H1 (cell line): Measurements from ENCODE around the gene NELFE.

Experiments used
- CEBPB ChIP-seq: IDR thresholded peaks from 2 replicates; pipeline ENCODE4 v1.6.1; 2012; ENCODE audit warnings: low read depth, low read length
- CHD2 ChIP-seq: IDR thresholded peaks from 2 replicates; pipeline ENCODE4 v1.6.1; 2012; ENCODE audit warnings: low read length, improper control_type of control experiment
- CTCF ChIP-seq, 3 experiments: IDR thresholded peaks; 1 replicate in 2 of 3; 2 replicates in 1 of 3; pipeline versions ENCODE4 v1.5.1 to v1.6.1; 2011; ENCODE audit warnings: low read length in 3 of 3, mild to moderate bottlenecking in 3 of 3, inconsistent platforms in 2 of 3, low read depth in 1 of 3, moderate library complexity in 1 of 3; ENCODE audit not compliant: insufficient read depth in 1 of 3; ENCODE audit errors: control extremely low read depth in 1 of 3
- EP300 ChIP-seq, 2 experiments: IDR thresholded peaks; 1 replicate in 1 of 2; 2 replicates in 1 of 2; pipeline ENCODE4 v1.6.1; 2011 to 2012; ENCODE audit warnings: low read depth in 2 of 2, low read length in 2 of 2, mild to moderate bottlenecking in 2 of 2, borderline replicate concordance in 1 of 2, inconsistent platforms in 1 of 2, moderate library complexity in 1 of 2
- KDM4A ChIP-seq: IDR thresholded peaks from one replicate; pipeline ENCODE4 v1.7.1; 2012; ENCODE audit warnings: low read depth, mild to moderate bottlenecking, moderate library complexity, low read length, inconsistent platforms; ENCODE audit not compliant: severe bottlenecking
- MAX ChIP-seq: IDR thresholded peaks from 2 replicates; pipeline ENCODE4 v1.6.1; 2012; ENCODE audit warnings: inconsistent platforms
- NRF1 ChIP-seq: IDR thresholded peaks from 2 replicates; pipeline ENCODE4 v1.6.1; 2011; ENCODE audit warnings: mild to moderate bottlenecking, low read depth, low read length, improper control_type of control experiment
- POLR2A ChIP-seq, 2 experiments: IDR thresholded peaks; 1 replicate in 1 of 2; 2 replicates in 1 of 2; pipeline ENCODE4 v1.6.1; 2011; ENCODE audit warnings: low read depth in 2 of 2, low read length in 2 of 2, mild to moderate bottlenecking in 2 of 2; ENCODE audit errors: control extremely low read depth in 1 of 2
- RBBP5 ChIP-seq: IDR thresholded peaks from 2 replicates; pipeline ENCODE4 v1.7.1; 2012; ENCODE audit warnings: low read depth, mild to moderate bottlenecking, inconsistent platforms, low read length, moderate library complexity, borderline replicate concordance
- RFX5 ChIP-seq: IDR thresholded peaks from 2 replicates; pipeline ENCODE4 v1.6.1; 2011; ENCODE audit warnings: low read depth, low read length, improper control_type of control experiment, borderline replicate concordance
- SP1 ChIP-seq: IDR thresholded peaks from 2 replicates; pipeline ENCODE4 v1.6.1; 2011; ENCODE audit warnings: low read depth, low read length

- TF ChIP-seq NRF1, result no peak
- TF ChIP-seq CTCF (IDR thresholded peaks at IDR 0.05; ENCODE audit: control extremely low read depth in 1 of 3, insufficient read depth in 1 of 3, low read depth in 1 of 3, low read length in 3 of 3), result no peak
- no peak for TF ChIP-seq EP300 (IDR thresholded peaks at IDR 0.05; ENCODE audit: borderline replicate concordance in 1 of 2, low read depth in 2 of 2, low read length in 2 of 2)
- no peak for TF ChIP-seq MAX
- no peak for TF ChIP-seq CEBPB
- no peak for TF ChIP-seq RBBP5
- TF ChIP-seq RFX5, result no peak
- no peak for TF ChIP-seq CHD2
- no peak for TF ChIP-seq SP1
- no peak for TF ChIP-seq KDM4A
- TF ChIP-seq POLR2A (IDR thresholded peaks at IDR 0.05; ENCODE audit: control extremely low read depth in 1 of 2, low read depth in 2 of 2, low read length in 2 of 2), result no peak
These were observed 4.3 kb downstream of the NELFE start for GRCh38 chr6:31954511-31954910.
